ENCODE measurements around the gene RGS5.
"Not testable (repeated sequence)": the region's sequence is repeated elsewhere in the genome, so short reads cannot be mapped to it uniquely, and the experiment has no call there.

Gene RGS5, protein sequence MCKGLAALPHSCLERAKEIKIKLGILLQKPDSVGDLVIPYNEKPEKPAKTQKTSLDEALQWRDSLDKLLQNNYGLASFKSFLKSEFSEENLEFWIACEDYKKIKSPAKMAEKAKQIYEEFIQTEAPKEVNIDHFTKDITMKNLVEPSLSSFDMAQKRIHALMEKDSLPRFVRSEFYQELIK

DNA sequence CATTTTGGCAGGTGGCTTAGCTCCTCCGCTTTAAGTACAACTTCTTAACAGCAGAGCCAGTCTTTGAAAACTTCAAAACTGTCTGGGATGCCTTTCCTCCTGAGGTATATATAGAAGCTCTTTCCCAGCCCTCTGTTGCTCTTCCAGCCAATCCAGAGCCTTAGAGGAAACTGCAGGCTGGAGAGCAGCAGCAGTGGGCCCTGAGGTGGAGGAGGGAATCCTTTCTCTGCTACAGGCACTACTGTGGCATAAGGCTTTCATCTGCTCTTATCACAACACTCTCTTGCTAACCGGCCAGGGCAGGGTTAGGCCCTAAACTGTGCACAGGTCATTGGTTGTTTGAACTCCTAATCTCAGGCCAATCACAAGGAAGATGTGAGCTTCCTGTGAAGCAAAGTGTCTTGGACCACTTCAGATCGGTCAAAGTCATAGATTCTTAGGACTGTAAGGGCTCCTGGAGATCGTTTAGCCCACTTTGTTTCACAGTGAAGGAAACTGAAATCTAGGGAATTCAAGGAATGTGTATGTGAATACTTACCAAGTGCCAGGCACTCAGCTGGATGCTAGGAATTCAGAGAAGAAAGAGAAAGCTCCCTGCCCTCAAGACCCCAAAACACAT, at the start of gene RGS5:
Gene RGS5, minus strand, starts transcription at position 84 of the 619 bp plus-strand sequence. Its CDS starts 81 bp downstream, at position 3.
- TF ChIP-seq, protein P1, sequence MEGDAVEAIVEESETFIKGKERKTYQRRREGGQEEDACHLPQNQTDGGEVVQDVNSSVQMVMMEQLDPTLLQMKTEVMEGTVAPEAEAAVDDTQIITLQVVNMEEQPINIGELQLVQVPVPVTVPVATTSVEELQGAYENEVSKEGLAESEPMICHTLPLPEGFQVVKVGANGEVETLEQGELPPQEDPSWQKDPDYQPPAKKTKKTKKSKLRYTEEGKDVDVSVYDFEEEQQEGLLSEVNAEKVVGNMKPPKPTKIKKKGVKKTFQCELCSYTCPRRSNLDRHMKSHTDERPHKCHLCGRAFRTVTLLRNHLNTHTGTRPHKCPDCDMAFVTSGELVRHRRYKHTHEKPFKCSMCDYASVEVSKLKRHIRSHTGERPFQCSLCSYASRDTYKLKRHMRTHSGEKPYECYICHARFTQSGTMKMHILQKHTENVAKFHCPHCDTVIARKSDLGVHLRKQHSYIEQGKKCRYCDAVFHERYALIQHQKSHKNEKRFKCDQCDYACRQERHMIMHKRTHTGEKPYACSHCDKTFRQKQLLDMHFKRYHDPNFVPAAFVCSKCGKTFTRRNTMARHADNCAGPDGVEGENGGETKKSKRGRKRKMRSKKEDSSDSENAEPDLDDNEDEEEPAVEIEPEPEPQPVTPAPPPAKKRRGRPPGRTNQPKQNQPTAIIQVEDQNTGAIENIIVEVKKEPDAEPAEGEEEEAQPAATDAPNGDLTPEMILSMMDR (IDR thresholded peaks at IDR 0.05) = no peak
- no peak for TF ChIP-seq ZFX (IDR thresholded peaks at IDR 0.05; ENCODE audit: borderline replicate concordance)

DNA sequence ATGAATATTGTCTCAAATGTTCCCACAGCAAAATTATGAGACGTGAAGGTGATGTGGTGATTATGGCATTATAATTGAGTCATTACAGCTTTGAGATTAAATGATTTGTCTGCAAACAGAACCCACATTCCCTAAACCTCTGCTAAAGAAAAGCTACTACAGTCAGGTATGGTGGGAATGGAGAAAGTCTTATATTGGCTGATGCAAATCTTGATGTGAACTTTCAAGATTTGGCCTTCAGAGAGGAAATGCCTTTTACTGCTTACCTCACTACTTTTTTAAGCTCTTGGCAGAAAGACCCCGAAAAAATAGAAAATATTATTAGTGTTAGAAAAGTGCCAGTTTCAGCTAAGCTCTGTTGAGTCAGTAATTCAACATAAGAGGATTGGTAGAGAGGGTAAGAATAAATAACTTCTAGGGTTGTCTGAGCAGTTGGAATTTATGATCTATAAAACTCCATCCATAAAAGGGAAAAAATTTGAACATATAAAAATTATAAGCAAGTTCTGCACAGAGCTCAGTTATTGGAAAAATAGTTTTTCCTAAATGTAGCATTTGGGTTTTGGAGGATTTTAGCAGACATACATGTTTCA, 47.8 kb upstream of the RGS5 start:
- no peak overlapping the region for H3K27ac ChIP-seq

More for the DNA sequence above, at the start of gene RGS5:
- no peak within 1 kb of the TSS for H3K27ac ChIP-seq

DNA sequence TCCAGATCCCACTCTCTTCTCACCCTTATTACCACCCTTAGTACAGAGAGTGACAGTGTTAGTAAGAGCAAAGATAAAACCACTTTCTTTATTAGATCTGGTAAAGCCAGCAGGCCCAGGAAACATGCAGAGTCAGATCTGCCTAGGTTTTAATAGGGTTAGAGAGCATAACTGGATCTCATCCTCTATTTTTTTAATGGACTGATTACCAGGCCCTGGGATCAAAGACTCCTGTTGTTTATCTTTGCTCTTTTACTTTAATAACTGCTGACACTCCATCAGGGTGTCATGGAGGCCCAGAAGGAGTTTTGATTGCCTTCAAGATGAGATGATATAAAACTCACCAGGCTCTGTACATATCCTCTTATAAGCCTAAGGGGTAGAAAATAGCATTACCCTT, 45.3 kb upstream of the RGS5 start:
- TF ChIP-seq, protein P1 (IDR thresholded peaks at IDR 0.05) = no peak
- TF ChIP-seq ZFX (IDR thresholded peaks at IDR 0.05; ENCODE audit: borderline replicate concordance) = no peak
- no peak overlapping the region for H3K27ac ChIP-seq

More for the DNA sequence above, 47.8 kb upstream of the RGS5 start:
- no peak for TF ChIP-seq ZFX (IDR thresholded peaks at IDR 0.05; ENCODE audit: borderline replicate concordance)
- TF ChIP-seq, protein P1 (IDR thresholded peaks at IDR 0.05) = no peak

DNA sequence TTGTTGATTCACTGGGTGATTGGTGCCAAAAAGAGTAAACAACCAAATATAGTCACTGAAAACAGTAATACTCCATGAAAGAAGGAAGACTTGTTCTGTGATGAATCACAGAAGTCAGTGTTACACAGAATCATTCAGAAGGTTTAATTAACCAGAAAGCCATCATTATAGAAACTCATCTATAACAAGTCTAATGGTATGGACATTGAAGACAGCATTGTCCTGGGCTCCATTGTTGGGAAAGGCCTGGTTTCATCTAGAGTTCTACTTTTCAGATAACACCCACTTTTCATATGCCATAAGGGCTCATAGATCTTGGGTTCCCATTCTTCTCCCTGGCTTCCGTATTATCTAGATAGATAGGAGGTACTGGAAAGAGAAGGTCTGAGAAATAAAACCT, 41.9 kb upstream of the RGS5 start:
- not testable (repeated sequence) for H3K27ac ChIP-seq

DNA sequence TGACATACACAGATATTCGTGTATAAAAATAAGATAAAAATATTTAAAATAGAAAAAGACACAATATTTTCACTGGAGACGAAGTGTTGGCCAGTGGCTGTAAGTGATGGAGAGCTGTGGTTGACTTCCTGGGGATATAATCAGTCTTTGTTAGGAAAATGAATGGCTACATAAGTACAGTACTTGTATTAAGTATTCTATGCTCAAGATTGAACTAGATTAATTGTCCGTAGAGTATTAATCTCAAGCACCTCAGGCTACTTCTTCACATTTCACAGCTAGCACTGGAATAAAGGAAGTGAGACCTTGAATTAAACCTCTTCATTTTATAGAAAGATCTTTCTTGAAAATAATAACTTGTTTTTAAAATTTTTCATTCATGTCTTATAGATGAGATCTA, 39.0 kb upstream of the RGS5 start:
- H3K27ac ChIP-seq = no peak overlapping the region
- TF ChIP-seq ZFX (IDR thresholded peaks at IDR 0.05; ENCODE audit: borderline replicate concordance) = no peak
- TF ChIP-seq, protein P1 (IDR thresholded peaks at IDR 0.05) = no peak

DNA sequence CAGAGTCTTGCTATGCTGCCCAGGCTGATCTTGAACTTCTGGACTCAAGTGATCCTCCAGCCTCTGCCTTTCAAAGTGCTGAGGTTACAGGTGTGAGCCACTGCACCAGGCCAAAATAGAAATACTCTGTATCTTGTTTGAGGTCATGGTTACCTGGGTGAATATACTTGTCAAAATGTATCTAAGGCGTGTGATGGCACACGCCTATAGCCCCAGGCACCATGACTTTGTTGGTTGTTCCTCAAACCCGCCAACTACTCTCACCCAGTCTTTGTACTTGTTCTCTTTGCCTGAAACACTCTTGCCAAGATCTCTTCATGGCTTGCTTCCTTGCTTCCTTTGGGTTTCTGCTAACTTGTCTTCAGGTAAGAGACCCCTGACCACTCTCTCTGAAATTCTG, 38.0 kb upstream of the RGS5 start:
- H3K27ac ChIP-seq = no peak overlapping the region
- TF ChIP-seq, protein P1 (IDR thresholded peaks at IDR 0.05) = no peak
- no peak for TF ChIP-seq ZFX (IDR thresholded peaks at IDR 0.05; ENCODE audit: borderline replicate concordance)

DNA sequence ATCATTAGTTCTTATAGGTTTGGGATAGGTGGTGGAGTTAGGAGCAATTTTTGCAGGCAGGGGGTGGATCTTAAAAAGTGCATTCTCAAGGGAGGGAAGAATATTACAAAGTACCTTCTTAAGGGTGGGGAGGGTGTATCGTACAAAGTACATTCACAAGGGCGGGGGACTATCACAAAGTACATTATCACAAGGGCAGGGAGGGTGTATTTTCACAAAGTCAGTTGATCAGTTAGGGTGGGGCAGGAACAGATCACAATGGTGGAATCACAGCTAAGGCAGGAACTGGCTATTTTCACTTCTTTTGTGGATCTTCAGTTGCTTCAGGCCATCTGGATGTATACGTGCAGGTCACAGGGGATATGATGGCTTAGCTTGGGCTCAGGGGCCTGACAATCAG, 30.9 kb upstream of the RGS5 start:
- H3K27ac ChIP-seq = not testable (repeated sequence)

DNA sequence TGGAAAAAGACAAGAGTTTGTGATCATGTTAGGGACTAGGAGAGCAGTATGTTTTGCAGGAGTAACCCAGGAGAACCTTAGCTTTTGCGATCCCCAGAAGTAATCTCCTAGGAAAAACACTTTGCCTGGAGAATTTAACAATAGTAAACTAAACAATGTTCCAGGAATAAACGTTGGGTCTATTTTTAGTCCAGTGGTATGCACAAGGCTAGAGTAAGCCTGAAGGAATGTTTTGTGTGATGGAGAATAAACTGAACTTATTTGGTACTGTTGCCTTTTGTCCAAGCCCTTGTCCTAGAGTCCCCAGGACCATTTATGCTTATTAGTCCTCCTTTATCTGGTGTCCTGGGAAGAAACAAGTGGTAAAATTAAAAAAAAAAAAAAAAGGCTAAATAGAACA, 28.7 kb upstream of the RGS5 start:
- H3K27ac ChIP-seq = no peak overlapping the region
- TF ChIP-seq ZFX (IDR thresholded peaks at IDR 0.05; ENCODE audit: borderline replicate concordance) = no peak
- TF ChIP-seq, protein P1 (IDR thresholded peaks at IDR 0.05) = no peak

All from 22Rv1 (cell line).